Limb (tissue), 2 donors: ENCODE data around the gene ATXN7L1.
"Not testable (repeated sequence)": the region's sequence is repeated elsewhere in the genome, so short reads cannot be mapped to it uniquely, and the experiment has no call there.

Experiments
- DNase-seq, 2 donors: peaks; one replicate each; pipeline ENCODE4 v3.0.0-alpha.2; 2016; ENCODE audit errors: extremely low spot score in 2 of 2

ATXN7L1 gene

GRCh38 chr7:105617280-105618015, 259.0 kb downstream of the ATXN7L1 start:
- DNase-seq = no peak

- no peak for DNase-seq
These were observed 262.0 kb downstream of the ATXN7L1 start for GRCh38 chr7:105614341-105614840.

- no peak for DNase-seq
These were observed 262.6 kb downstream of the ATXN7L1 start for GRCh38 chr7:105613611-105614330.

GRCh38 chr7:105612806-105613205, 263.6 kb downstream of the ATXN7L1 start:
- DNase-seq = no peak

- DNase-seq = no peak
These were observed 264.3 kb downstream of the ATXN7L1 start for GRCh38 chr7:105611856-105612775.

- no peak for DNase-seq
These were observed 266.1 kb downstream of the ATXN7L1 start for GRCh38 chr7:105610165-105610930.

GRCh38 chr7:105602325-105603305, 273.8 kb downstream of the ATXN7L1 start:
- DNase-seq = no peak

GRCh38 chr7:105600720-105601550, 275.5 kb downstream of the ATXN7L1 start:
- no peak for DNase-seq

- DNase-seq = no peak
These were observed 276.8 kb downstream of the ATXN7L1 start for GRCh38 chr7:105599551-105599950.

GRCh38 chr7:105599080-105599479, 277.3 kb downstream of the ATXN7L1 start:
- DNase-seq = not testable (repeated sequence)

- no peak for DNase-seq
These were observed 279.5 kb downstream of the ATXN7L1 start for GRCh38 chr7:105596866-105597265.

- DNase-seq = no peak
These were observed 282.4 kb downstream of the ATXN7L1 start for GRCh38 chr7:105594034-105594433.

- DNase-seq = no peak
These were observed 284.9 kb downstream of the ATXN7L1 start for GRCh38 chr7:105591522-105591921.

- DNase-seq = no peak
These were observed 285.6 kb downstream of the ATXN7L1 start for GRCh38 chr7:105590793-105591192.

- DNase-seq = peak; percentile 43 to 61
These were observed 286.9 kb downstream of the ATXN7L1 start for GRCh38 chr7:105589356-105590077.

GRCh38 chr7:105587909-105588635, 288.3 kb downstream of the ATXN7L1 start:
- no peak for DNase-seq

GRCh38 chr7:105585850-105586500, 290.4 kb downstream of the ATXN7L1 start:
- no peak for DNase-seq
